ENCODE data around the gene GSG1L2. TPM values are rescaled to one million over a fixed set of nuclear protein-coding genes. Genes with fewer than 3 reads are reported as not detected.

Gene GSG1L2
- total RNA-seq, 1 experiment from 2014 or later, result not detected

GRCh38 chr17:9855036-9855435 lies 33.2 kb upstream of the GSG1L2 start:
- Histone ChIP-seq H3K27ac (ENCODE audit: low read depth, low read length) (no peak overlapping the region), H3K27me3 (ENCODE audit: insufficient read depth, low read length) (no peaks in the 10 kb centered on the region), H3K4me3 (replicated peaks in 1 of 2; ENCODE audit: low read depth in 1 of 2, low read length in 2 of 2) (no peak overlapping the region), H3K4me2 (ENCODE audit: low read length) (no peak overlapping the region), H3K9ac (ENCODE audit: low read length) (no peak overlapping the region), H4K20me1 (ENCODE audit: insufficient read depth) (no peaks in the 10 kb centered on the region), H2AFZ (ENCODE audit: low read depth, low read length, poor library complexity, severe bottlenecking) (no peak overlapping the region), H3K79me2 (ENCODE audit: insufficient read depth, low read length) (no peaks in the 10 kb centered on the region), H3K9me2 (ENCODE audit: insufficient read depth) (no peaks in the 10 kb centered on the region), H3K4me1 (ENCODE audit: control insufficient read depth in 1 of 2, insufficient read depth in 2 of 2, low read length in 2 of 2) (no peaks in the 10 kb centered on the region), H3K36me3 (ENCODE audit: control insufficient read depth in 1 of 2, insufficient read depth in 2 of 2, low read length in 2 of 2) (no peaks in the 10 kb centered on the region), H3K9me3 (ENCODE audit: control insufficient read depth in 1 of 2, insufficient read depth in 1 of 2, low read depth in 1 of 2, low read length in 2 of 2) (peaks cover 0 to 6% of the 10 kb centered on the region in 2 experiments; a peak in 1 of 4 replicates)
- intact Hi-C loops (cut with micrococcal nuclease), result no loop called here
- DNase-seq (ENCODE audit: low read depth, low spot score), result no peak
- POLR2A ChIA-PET, result no interaction called here
- no peak for TF ChIP-seq ELF1 (IDR thresholded peaks at IDR 0.05; ENCODE audit: borderline replicate concordance, low read depth)
- TF ChIP-seq CTCF (IDR thresholded peaks at IDR 0.05 in 2 of 3, conservative IDR thresholded peaks at IDR 0.05 in 1 of 3; ENCODE audit: borderline replicate concordance in 1 of 3, insufficient read depth in 1 of 3, low read depth in 2 of 3, low read length in 2 of 3), result no peak
- no peak for TF ChIP-seq TCF7L2 (IDR thresholded peaks at IDR 0.05; ENCODE audit: borderline replicate concordance, extremely low read depth, insufficient read depth, insufficient read length)
- no peak for TF ChIP-seq POLR2A (IDR thresholded peaks at IDR 0.05; ENCODE audit: borderline replicate concordance, extremely low read depth, insufficient read depth, insufficient read length)
- TF ChIP-seq RAD21 (IDR thresholded peaks at IDR 0.05; ENCODE audit: low read depth), result no peak
- no peak for TF ChIP-seq EZH2phosphoT487 (IDR thresholded peaks at IDR 0.05; ENCODE audit: borderline replicate concordance)
- TF ChIP-seq SRF (IDR thresholded peaks at IDR 0.05; ENCODE audit: low read depth), result no peak
- no peak for TF ChIP-seq ZNF274 (IDR thresholded peaks at IDR 0.05; ENCODE audit: low read depth, low read length)
- no peak for TF ChIP-seq EGR1 (IDR thresholded peaks at IDR 0.05; ENCODE audit: low read depth)
- no peak for TF ChIP-seq ATF3 (IDR thresholded peaks at IDR 0.05)
- no peak for TF ChIP-seq FOSL1 (IDR thresholded peaks at IDR 0.05; ENCODE audit: low read depth)
- TF ChIP-seq ZBTB33 (IDR thresholded peaks at IDR 0.05; ENCODE audit: extremely low read depth, insufficient replicate concordance, low read length), result no peak
- no peak for ATAC-seq
- RAD21 ChIA-PET (ENCODE audit: low non-redundant PET in 1 of 2, low total read pairs in 2 of 2, uncharacterized antibody in 2 of 2, unreplicated experiment in 2 of 2), result no interaction called here
- BruUV-seq (replicated peaks), result no TSS peak
- CTCF ChIA-PET, result no interaction called here
